Transverse colon (tissue), 4 donors: ENCODE data around the gene SHISA5.

Experiments
- CTCF ChIP-seq, 5 experiments: fragments of 200-600 bp in 3 of 5; fragments of 450-650 bp in 2 of 5; sonication (generic) in 3 of 5; IDR thresholded peaks; 1 replicate in 2 of 5; 2 replicates in 3 of 5; pipeline ENCODE4 v1.5.1; 2016 to 2017; ENCODE audit warnings: antibody characterized with exemption in 5 of 5, inconsistent platforms in 3 of 5, mild to moderate bottlenecking in 2 of 5, moderate library complexity in 1 of 5
- POLR2AphosphoS5 ChIP-seq, 3 donors: sonication (generic); formaldehyde crosslinking; IDR thresholded peaks; one replicate each; pipeline ENCODE4 v1.6.1; 2016; ENCODE audit warnings: antibody characterized with exemption in 3 of 3

- TF ChIP-seq CTCF (IDR thresholded peaks at IDR 0.05) = no peak
- TF ChIP-seq POLR2AphosphoS5 (IDR thresholded peaks at IDR 0.05) = no peak
Observed at GRCh38 chr3:48532977-48533337, 29.0 kb upstream of the SHISA5 start.
